ENCODE measurements around the gene SKI.
A peak's percentile ranks its signal among the peaks of the same experiment; 100 is the strongest.

DNA sequence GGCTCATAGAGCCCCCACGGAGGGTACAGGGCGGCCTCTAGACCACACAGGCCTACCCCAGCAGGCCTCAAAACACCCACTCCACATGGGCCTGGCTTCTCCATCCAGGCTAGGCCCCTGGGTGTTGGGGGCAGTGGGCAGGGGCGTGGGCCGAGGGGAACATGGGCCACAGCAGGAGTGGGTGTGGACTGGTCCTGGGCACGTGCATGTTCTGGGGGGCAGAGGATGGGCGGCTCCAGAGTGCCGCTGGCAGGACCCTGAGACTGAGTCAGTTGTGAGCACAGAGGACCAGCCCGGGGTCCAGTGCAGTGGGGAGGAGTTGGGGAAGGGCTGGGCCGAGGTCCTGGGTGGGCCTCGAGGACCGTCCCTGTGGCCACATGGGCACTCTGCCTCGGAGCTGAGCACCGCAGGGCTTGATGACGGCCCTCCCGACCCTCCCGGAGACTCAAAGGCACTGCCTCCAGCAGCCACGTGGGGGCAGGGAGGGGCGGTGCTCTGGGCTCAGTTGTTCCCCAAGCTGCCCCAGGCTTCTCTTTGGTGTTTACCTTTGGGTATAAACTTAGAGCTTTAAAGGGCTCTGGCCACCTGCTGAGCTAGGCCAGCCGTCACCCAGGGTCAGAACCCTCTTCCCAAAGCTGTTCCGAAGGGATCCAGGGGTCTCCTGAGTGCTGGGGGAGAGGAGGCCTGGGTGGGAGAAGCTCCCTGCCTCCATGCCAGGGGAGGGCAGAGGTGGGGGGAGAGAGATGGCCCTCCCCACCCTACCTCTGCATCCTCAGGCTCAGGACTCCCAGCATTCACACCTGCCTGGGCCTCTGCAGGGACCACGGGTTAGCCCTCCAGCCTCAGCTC, 83.3 kb downstream of the SKI start:
- TF ChIP-seq POLR2A (IDR thresholded peaks at IDR 0.05), result no peak
- TF ChIP-seq, protein P1, sequence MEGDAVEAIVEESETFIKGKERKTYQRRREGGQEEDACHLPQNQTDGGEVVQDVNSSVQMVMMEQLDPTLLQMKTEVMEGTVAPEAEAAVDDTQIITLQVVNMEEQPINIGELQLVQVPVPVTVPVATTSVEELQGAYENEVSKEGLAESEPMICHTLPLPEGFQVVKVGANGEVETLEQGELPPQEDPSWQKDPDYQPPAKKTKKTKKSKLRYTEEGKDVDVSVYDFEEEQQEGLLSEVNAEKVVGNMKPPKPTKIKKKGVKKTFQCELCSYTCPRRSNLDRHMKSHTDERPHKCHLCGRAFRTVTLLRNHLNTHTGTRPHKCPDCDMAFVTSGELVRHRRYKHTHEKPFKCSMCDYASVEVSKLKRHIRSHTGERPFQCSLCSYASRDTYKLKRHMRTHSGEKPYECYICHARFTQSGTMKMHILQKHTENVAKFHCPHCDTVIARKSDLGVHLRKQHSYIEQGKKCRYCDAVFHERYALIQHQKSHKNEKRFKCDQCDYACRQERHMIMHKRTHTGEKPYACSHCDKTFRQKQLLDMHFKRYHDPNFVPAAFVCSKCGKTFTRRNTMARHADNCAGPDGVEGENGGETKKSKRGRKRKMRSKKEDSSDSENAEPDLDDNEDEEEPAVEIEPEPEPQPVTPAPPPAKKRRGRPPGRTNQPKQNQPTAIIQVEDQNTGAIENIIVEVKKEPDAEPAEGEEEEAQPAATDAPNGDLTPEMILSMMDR (IDR thresholded peaks at IDR 0.05), result peak; percentile 18 to 28 (median 26)
